MM.1S (cell line): Measurements from ENCODE around the gene R3HDM2.

ENCODE experiments used
- DNase-seq: peaks from one replicate; pipeline ENCODE4 v3.0.0-alpha.2; 2015
- H2AFZ ChIP-seq: fragments of 300-600 bp; sonication (generic); 2 replicates; pipeline ENCODE4 v1.6.0; 2016; ENCODE audit warnings: antibody characterized with exemption, low read length
- H3F3A ChIP-seq: fragments of 300-600 bp; sonication (generic); 2 replicates; pipeline ENCODE4 v1.6.1; 2016; ENCODE audit warnings: mild to moderate bottlenecking, antibody characterized with exemption, low read length, moderate library complexity, mixed read lengths; ENCODE audit not compliant: insufficient read depth
- H3K27ac ChIP-seq: fragments of 300-600 bp; sonication (generic); 2 replicates; pipeline ENCODE4 v1.5.1; 2016; ENCODE audit warnings: mild to moderate bottlenecking, low read length
- H3K27me3 ChIP-seq: fragments of 300-600 bp; sonication (generic); replicated peaks from 2 replicates; pipeline ENCODE4 v1.6.0; 2016; ENCODE audit warnings: low read length; ENCODE audit not compliant: insufficient read depth
- H3K36me3 ChIP-seq: fragments of 300-600 bp; sonication (generic); replicated peaks from 2 replicates; pipeline ENCODE4 v1.6.1; 2016; ENCODE audit warnings: mild to moderate bottlenecking, low read length, mixed read lengths; ENCODE audit not compliant: insufficient read depth
- H3K4me1 ChIP-seq: fragments of 300-600 bp; sonication (generic); 2 replicates; pipeline ENCODE4 v1.6.1; 2016; ENCODE audit warnings: low read length, mixed read lengths
- H3K4me2 ChIP-seq: fragments of 300-600 bp; sonication (generic); 2 replicates; pipeline ENCODE4 v1.6.0; 2016; ENCODE audit warnings: low read depth, low read length
- H3K4me3 ChIP-seq: fragments of 300-600 bp; sonication (generic); 2 replicates; pipeline ENCODE4 v1.5.1; 2016; ENCODE audit warnings: low read length, mixed read lengths
- H3K79me2 ChIP-seq: fragments of 300-600 bp; sonication (generic); 2 replicates; pipeline ENCODE4 v1.6.1; 2016; ENCODE audit warnings: mixed run types, low read length, mixed read lengths
- H3K9ac ChIP-seq: fragments of 300-600 bp; sonication (generic); 2 replicates; pipeline ENCODE4 v1.6.1; 2016; ENCODE audit warnings: low read length, mixed read lengths
- H3K9me2 ChIP-seq: fragments of 300-600 bp; sonication (generic); replicated peaks from 2 replicates; pipeline ENCODE4 v1.6.1; 2016; ENCODE audit warnings: mild to moderate bottlenecking, low read length, mixed read lengths; ENCODE audit not compliant: insufficient read depth
- H3K9me3 ChIP-seq: fragments of 300-600 bp; sonication (generic); replicated peaks from 2 replicates; pipeline ENCODE4 v1.6.1; 2016; ENCODE audit warnings: mild to moderate bottlenecking, low read length, mixed read lengths; ENCODE audit not compliant: insufficient read depth
- H4K20me1 ChIP-seq: fragments of 300-600 bp; sonication (generic); 2 replicates; pipeline ENCODE4 v1.6.1; 2016; ENCODE audit warnings: mild to moderate bottlenecking, low read length, moderate library complexity, mixed read lengths; ENCODE audit not compliant: insufficient read depth
- EZH2 ChIP-seq: fragments of 300-600 bp; sonication (generic); optimal IDR thresholded peaks from 2 replicates; pipeline ENCODE3; 2017; ENCODE audit warnings: low read depth, mild to moderate bottlenecking, antibody characterized with exemption, low read length, mixed read lengths
- EZH2phosphoT487 ChIP-seq: fragments of 300-600 bp; sonication (generic); IDR thresholded peaks from 2 replicates; pipeline ENCODE4 v1.6.1; 2018; ENCODE audit warnings: antibody characterized with exemption, low read length
- TF ChIP-seq, protein P1 (sequence below): fragments of 300-600 bp; sonication (generic); IDR thresholded peaks from 2 replicates; pipeline ENCODE4 v1.5.1; 2016; ENCODE audit warnings: antibody characterized with exemption, low read length, mixed read lengths

Gene R3HDM2

DNA sequence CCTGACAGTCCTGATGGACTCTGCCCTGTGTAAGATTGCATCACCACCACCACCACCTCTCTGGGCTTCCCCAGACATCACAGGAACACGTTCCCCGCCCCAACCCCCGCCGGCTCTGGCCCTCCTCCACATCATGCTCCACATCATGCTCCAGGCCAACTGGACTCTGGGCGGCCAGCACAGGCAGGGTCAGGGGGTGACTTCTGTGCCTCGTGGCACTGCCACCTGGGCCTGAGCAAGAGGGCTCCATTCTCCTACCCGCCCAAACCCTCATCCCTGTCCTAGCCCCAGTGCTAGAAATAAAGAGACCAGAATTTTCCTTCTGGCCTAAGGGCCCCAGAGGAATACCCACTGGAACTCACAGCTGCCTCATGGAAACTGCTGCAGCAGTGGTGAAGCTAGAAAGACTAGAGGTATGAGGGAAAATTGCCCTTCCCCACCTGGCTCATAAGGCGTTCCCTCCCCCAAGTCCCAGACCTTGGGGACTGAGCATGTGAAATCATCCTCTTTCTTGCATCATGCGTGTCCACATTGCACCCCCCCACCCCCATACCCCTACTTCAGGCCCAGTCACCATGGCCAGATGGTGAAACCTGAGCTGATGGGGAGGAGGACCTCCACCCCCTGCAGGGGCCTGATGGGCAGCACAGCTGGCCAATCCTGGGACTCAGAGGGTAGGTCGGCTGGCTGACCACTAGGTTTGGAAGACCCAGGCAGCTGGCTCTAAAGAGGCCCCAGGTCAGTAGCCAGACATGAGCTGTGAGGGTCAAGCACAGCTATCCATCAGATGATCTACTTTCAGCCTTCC is 23.9 kb upstream of the R3HDM2 start, which contains the start of gene INHBE:
Gene INHBE, plus strand, starts transcription at position 742 of the 808 bp plus-strand sequence. CDS start 230 bp downstream, outside the sequence.
- H3K36me3 ChIP-seq, result no peaks in the 10 kb centered on the region
- H3K27ac ChIP-seq, result no peak within 1 kb of the TSS; the same call in 1 of the 2 replicates
- TF ChIP-seq EZH2 (no peak), EZH2phosphoT487 (no peak)
- TF ChIP-seq, protein P1, sequence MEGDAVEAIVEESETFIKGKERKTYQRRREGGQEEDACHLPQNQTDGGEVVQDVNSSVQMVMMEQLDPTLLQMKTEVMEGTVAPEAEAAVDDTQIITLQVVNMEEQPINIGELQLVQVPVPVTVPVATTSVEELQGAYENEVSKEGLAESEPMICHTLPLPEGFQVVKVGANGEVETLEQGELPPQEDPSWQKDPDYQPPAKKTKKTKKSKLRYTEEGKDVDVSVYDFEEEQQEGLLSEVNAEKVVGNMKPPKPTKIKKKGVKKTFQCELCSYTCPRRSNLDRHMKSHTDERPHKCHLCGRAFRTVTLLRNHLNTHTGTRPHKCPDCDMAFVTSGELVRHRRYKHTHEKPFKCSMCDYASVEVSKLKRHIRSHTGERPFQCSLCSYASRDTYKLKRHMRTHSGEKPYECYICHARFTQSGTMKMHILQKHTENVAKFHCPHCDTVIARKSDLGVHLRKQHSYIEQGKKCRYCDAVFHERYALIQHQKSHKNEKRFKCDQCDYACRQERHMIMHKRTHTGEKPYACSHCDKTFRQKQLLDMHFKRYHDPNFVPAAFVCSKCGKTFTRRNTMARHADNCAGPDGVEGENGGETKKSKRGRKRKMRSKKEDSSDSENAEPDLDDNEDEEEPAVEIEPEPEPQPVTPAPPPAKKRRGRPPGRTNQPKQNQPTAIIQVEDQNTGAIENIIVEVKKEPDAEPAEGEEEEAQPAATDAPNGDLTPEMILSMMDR, result no peak
- no peaks in the 10 kb centered on the region for H3F3A ChIP-seq
- H4K20me1 ChIP-seq, result no peaks in the 10 kb centered on the region
- peak within 1 kb of the TSS; percentile 18; the same call in 1 of the 2 replicates for H3K9ac ChIP-seq
- H3K4me3 ChIP-seq, result peak within 1 kb of the TSS; percentile 62
- H3K27me3 ChIP-seq, result no peaks in the 10 kb centered on the region
- H3K9me2 ChIP-seq, result no peaks in the 10 kb centered on the region
- H3K79me2 ChIP-seq, result no peaks in the 10 kb centered on the region
- H3K4me2 ChIP-seq, result peak within 1 kb of the TSS; percentile 93
- H2AFZ ChIP-seq, result peak within 1 kb of the TSS; percentile 82
- DNase-seq, result no peak
- peaks cover 12% of the 10 kb centered on the region for H3K4me1 ChIP-seq
- no peaks in the 10 kb centered on the region for H3K9me3 ChIP-seq

DNA sequence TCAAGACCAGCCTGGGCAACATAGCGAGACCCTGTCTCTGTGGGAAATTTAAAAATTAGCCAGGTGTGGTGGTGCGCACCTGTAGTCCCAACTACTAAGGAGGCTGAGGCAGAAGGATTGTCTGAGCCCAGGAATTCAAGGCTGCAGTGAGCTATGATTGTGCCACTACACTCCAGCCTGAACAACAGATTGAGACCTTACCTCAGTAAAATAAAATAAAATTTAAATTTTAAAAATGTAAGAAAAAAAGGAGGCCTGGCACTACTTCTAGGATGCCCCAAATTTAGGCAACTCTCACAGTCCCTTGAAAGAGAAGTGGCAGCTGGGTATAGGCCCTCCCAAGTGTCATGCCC is 23.3 kb upstream of the R3HDM2 start:
- Histone ChIP-seq H3K36me3 (no peaks in the 10 kb centered on the region), H3K4me1 (peaks cover 12% of the 10 kb centered on the region), H3K27ac (no peak overlapping the region), H3F3A (no peaks in the 10 kb centered on the region), H3K79me2 (no peaks in the 10 kb centered on the region), H3K27me3 (no peaks in the 10 kb centered on the region), H2AFZ (no peak overlapping the region), H4K20me1 (no peaks in the 10 kb centered on the region), H3K4me3 (no peak overlapping the region), H3K9ac (no peak overlapping the region), H3K9me3 (no peaks in the 10 kb centered on the region), H3K4me2 (no peak overlapping the region), H3K9me2 (no peaks in the 10 kb centered on the region)
- TF ChIP-seq EZH2, result no peak
- TF ChIP-seq, protein P1, result no peak
- TF ChIP-seq EZH2phosphoT487, result no peak
- no peak for DNase-seq

DNA sequence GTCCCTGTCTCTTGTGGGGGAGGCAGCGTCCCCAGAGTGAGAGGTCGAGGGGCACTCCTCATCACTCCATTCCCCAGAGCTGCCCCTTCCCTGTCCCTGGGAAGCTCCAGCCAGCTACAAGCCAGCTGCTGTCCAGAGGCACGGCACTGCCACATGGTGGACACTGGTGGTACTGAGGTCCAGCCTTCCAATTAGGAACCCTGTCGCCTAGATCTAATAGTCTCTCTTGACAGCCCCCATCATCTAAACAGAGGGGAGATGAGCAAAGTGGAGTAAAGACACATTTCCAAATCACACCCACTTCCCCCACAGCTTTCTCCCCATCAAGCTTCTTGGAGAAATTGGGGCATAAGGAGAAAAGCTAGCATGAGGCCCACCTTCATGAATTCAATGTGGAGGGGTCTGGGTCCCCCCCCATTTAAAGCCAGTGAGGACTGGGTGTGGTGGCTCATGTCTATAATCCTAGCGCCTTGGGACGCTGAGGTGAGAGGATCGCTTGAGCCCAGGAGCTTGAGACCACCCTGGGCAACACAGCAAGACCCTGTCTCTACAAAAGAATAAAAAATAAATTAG is 22.2 kb upstream of the R3HDM2 start:
- H3K4me2 ChIP-seq, result no peak overlapping the region
- H3K36me3 ChIP-seq, result no peaks in the 10 kb centered on the region
- no peak overlapping the region for H3K27ac ChIP-seq
- H2AFZ ChIP-seq, result no peak overlapping the region
- no peak overlapping the region for H3K9ac ChIP-seq
- H3K79me2 ChIP-seq, result no peaks in the 10 kb centered on the region
- H3K4me3 ChIP-seq, result no peak overlapping the region
- H3K4me1 ChIP-seq, result peaks cover 12% of the 10 kb centered on the region
- DNase-seq, result peak; percentile 56
- no peaks in the 10 kb centered on the region for H4K20me1 ChIP-seq
- no peaks in the 10 kb centered on the region for H3K9me3 ChIP-seq
- H3K9me2 ChIP-seq, result no peaks in the 10 kb centered on the region
- no peaks in the 10 kb centered on the region for H3K27me3 ChIP-seq
- no peaks in the 10 kb centered on the region for H3F3A ChIP-seq
- TF ChIP-seq EZH2phosphoT487, result no peak
- TF ChIP-seq, protein P1, result peak; percentile 92
